Stimulated activated CD4-positive, alpha-beta T cell treated with anti-CD3 and anti-CD28 coated beads, Interleukin-4, amount 100 ng/mL, for 48 hours (primary cell): ENCODE data around the gene MDGA2.

Source experiments
- DNase-seq, 2 donors: peaks; one replicate each; pipeline ENCODE4 v3.0.0-alpha.2; 2020; ENCODE audit warnings: low read depth in 2 of 2

The MDGA2 gene

GRCh38 chr14:47490353-47490752 is 185.1 kb downstream of the MDGA2 start:
- DNase-seq: no peak

DNA sequence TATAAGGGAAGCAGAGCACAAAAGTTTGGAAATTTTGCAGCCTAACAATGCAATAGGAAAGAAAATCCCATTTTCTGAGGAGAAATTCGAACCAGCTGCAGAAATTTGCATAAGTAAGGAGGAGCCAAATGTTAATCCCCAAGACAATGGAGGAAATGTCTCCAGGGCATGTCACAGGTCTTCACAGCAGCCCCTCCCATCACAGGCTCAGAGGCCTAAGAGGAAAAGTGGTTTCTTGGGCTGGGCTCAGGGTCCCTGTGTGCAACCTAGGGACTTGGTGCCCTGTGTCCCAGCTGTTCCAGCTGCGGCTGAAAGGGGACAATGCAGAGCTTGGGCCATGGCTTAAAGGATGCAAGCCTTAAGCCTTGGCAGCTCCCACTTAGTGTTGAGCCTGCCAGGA is 190.0 kb downstream of the MDGA2 start:
- DNase-seq: no peak

DNA sequence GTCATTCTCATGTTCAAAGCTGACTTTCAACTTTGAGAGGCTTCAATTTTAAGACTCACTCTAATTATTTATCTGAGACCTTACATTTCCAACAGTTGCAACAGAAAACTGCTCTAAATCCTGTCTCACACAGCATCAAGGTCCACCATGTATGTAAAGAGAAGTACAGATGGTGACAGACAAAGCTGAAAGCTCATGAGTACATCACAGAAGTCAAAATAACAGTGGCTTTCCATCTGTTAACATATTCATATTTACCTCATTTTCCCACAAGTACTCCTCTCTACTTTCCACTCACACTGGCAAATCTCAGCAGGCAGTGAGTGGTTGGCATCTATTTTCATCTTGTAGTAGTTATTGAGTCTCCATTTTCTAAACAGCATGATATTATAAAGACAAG is 192.0 kb downstream of the MDGA2 start:
- DNase-seq: no peak

GRCh38 chr14:47471075-47471474 is 204.3 kb downstream of the MDGA2 start:
- DNase-seq: no peak

GRCh38 chr14:47466916-47467315 is 208.5 kb downstream of the MDGA2 start:
- no peak for DNase-seq

DNA sequence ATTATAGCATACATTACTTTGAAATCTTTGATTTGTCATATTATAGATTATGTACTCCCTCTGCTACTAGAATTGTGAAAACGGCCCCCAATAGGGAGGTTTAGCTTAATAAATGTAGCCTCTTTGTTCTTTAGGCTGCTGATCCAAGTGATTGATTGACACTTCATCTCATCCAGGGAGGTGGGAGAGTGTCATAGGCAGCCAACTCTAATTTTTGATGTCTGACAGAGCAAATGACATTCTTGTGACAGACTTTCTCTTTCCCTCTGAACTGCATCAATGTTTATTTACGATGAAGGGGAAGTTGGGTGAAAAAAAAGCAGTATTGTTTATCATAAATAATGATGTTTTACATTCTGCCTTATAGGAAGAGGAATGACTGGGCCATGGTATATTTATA is 221.4 kb downstream of the MDGA2 start:
- DNase-seq: no peak

DNA sequence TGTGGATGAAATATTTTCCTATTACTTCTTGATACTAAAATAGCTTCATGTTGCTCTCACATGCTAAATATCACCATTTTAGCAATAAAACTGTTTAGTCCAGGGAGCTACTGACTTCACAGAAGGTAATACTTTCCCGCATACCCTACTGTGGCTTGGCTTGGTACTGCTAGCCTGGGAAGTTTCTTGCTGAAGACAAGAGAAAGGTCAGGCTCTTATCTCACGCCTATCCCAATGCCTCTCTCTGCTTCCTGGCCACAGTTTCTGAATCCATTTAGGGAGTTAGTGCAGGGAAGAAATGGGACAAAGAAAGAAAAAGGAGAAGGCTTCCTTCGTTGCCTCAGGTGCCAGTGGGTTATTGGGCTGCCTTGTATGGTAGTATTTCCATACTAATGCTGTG is 228.3 kb downstream of the MDGA2 start:
- no peak for DNase-seq

GRCh38 chr14:47442211-47442610 is 233.2 kb downstream of the MDGA2 start:
- DNase-seq: no peak

GRCh38 chr14:47439953-47440352 is 235.5 kb downstream of the MDGA2 start:
- DNase-seq: no peak

DNA sequence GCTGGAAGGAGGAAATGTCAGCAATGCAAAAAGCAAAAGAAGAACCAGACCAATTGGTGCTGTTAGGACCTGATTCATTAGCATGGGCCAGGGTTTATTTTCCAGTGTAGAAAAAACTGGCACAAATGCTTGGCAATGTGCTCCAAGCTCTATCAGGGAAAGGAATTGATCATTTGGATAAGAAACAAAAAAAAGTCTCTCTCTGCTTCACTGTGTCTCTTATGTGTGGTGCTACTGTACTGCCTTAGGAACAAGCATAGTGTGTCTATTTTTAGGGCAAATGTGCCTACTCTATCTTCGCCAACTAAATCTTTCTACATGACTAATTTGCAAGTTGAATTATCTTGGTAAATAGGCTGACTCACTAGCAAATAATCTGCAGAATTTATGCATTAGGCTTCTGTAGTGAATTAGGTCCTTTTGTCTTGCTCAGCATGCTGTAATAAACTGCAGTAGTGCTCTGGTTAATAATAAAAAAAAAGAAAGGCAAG is 236.7 kb downstream of the MDGA2 start:
- DNase-seq: no peak

DNA sequence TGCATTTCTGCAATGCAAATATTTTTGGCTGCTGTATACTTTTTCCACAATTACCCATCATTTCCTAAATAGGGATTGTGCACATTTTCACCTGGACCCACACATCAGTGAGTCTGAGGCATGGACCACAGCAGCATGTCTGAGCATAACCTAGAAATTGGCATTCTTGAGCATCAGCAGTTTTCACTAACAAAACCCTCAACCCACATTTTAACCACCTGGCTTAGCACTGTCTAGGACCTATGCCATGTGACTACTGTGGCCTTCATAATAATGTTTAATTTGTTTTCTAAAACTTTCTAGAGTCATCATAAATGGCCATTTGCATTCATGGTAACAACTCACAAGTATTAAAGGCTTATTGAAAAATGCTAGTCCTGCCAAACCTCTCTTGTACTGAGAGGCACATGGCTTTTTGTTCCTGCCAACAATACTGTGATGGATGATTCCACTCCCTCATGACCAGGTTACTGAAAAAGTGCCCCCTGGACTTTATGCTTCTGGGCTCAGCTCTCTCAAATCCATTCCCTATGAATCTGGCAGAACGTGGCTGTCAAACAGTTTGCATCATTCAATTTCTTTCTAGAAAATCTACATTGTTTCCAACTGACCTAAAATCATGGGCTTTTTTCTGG is 240.0 kb downstream of the MDGA2 start:
- no peak for DNase-seq

GRCh38 chr14:47427629-47428028 is 247.8 kb downstream of the MDGA2 start:
- DNase-seq: no peak

DNA sequence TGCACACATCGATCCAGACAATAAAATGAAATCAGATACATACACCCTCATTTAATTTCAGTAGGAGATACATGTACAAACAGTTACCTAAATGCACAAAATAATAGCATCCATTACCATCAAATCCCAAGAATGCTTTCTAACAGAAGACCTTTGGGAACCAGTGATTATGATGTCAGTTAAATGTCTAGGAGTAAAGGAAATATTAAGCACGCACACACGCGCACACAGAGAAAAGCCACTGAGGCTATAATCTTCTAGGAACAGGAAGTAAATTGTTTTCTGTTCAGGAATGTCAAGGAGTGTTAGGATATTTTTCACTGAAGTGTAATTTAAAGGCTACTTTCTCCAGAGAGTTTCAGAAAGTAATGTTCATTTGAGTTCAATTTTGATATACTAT is 250.1 kb downstream of the MDGA2 start:
- DNase-seq: no peak

GRCh38 chr14:47422191-47422590 is 253.2 kb downstream of the MDGA2 start:
- DNase-seq: no peak

DNA sequence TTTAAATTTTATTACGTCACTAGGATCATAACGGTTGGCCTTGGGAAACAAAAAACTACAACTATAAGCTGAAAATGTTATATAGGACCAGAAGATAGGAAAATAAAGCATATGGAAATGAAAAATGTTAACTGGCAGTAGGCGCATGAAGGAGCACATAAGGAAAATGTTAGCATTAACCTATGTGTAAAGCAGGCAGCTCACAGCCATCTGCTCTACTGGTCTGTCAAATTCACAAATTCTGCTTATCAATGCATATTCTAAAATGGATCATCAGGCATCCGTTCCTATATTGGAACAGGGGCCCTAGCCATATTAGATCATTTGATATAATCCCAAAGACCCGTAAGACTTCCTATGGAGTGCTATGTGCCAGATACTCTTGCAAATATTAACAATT is 263.9 kb downstream of the MDGA2 start:
- no peak for DNase-seq

DNA sequence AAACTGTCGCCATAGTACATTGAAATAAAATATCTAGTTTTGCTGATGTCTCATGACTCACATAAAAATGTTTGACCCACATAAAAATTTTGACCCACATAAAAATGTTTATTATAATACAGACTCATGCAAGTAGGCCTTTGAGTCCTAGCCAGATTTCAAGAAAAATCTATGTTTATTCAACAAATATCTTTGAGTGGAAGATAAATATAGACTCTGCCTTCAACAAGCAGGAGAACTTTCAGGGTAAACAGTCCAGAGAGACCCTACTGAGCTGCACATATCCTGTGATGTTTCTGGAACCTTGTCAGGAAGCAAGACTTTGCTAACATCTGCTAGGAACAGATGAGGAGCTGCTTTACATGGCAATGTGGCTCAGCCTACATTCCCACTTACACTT is 283.1 kb downstream of the MDGA2 start:
- no peak for DNase-seq

DNA sequence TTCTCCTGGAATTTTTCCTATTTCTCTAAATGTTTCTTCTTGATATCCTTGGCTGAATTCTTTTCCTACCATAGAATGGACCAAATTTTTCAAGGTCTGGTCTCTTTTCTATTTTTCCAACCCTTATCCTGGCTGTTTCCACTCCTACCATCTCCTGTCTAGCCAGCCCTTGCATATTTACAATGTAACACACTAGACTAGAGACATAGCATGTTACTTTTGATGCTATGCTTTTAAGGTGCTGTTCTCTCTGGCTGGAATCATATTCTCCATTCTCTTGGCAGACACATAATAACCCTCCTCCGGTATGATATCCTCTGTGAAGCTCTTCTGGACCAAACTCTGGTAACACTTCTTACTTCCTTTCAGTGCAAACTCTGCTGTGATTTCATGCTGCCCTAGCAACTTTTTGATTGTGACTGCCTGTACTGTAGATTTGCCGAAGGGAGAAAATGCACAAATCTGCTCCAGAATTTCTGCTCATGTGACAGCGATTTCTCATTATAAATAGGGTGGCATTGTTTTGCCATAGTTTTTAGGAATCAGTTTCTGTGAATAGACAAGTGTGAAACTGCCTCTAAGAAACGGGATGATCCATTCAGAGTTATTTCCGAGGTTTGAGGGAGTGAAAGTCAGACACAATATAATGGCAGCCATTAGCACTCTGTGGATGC is 284.4 kb downstream of the MDGA2 start:
- DNase-seq: no peak

DNA sequence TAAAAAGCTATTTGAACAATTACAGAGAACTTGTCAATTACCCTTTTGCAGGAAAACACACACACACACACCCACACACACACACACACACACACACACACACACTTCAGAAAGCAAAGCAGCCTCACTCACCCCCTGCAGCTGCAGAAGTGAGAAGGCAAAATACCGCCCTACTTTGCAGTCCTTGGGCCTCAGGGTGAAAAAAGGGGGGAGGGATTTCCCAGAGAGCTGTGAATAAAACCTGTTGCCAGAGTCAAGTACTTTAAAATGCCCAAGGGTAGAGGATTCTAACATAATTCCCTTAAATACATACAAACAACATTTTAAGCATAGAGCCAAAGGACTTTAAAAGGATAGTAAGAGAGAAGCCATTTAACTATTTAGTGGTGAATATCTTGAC is 285.9 kb downstream of the MDGA2 start:
- no peak for DNase-seq

DNA sequence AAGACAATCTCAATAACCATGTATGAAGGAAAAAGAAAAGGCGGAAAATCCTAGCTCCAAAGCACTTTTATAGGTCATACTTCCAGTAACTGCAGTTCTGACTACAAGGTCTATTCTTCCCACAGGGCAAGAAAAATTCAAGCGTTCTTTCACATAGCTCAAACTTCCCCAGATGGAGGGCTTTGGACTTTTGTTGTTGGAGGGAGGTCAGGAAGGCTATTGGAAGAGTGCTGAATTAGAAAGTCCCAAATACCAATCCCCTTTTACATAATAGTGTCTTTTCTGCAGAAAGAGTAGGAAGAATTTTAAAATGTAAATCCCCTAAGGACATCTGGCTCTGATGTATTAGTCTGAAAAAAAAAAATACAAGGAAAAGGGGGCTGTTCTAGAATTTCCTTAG is 309.4 kb downstream of the MDGA2 start:
- no peak for DNase-seq

GRCh38 chr14:47365233-47365632 is 310.2 kb downstream of the MDGA2 start:
- no peak for DNase-seq

DNA sequence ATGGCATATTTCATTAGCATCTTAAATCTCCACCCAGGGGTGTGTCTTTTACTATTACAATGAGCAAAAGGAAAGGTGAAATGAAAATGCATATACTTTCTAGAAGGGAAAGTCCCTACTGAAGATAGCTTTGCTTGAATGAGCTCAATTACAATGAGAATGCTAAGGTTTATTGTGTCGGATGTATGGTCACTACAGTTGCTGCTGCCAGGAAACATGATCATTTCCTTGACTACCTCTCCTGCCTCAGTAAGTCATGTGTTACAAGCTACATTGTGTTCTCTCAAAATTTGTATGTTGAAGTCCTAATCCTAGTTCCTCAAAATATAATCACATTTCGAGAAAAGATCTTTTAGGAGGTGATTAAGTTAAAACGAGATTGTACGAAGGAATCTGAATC is 322.2 kb downstream of the MDGA2 start:
- no peak for DNase-seq

DNA sequence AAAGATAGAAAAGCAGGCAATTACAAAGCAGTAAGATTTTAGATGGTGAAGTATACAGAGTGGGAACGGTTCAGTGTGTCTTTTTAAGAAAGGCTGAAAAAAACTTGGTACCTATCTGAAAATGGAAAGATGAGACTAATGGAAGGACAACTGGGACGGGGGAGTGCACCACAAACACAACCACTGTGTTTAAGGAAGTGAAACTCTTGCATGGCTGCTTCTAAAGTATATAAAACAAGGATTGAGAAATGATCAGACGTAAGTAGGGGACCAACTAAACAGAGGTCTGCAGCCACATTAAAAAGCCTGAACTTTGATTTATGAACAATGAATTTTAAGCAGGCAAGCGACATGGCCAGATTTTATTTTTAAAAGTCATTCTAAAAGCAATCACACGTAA is 328.6 kb downstream of the MDGA2 start:
- DNase-seq: no peak

GRCh38 chr14:47345016-47345415 is 330.4 kb downstream of the MDGA2 start:
- no peak for DNase-seq

DNA sequence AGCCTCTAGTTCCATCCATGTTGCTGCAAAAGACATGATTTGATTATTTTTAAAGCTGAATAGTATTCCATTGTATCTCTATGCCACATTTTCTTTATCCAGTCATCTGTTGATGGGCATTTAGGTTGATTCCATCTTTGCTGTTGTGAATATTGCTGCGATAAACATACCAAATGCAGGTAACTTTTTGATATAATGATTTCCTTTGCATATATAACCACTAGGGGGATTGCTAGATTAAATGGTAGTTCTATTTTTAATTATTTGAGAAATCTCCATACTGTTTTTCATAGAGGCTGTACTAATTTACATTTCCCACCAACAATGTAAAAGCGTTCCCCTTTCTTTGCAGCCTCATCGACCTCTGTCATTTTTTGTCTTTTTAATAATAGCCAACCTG is 342.5 kb downstream of the MDGA2 start:
- DNase-seq: no peak
